C4-2B (cell line): ENCODE results near the gene ZPR1.
A peak's percentile ranks its signal among the peaks of the same experiment; 100 is the strongest.

Experiments
- H3K27ac ChIP-seq: fragments of 450-650 bp; 2 replicates; pipeline ENCODE4 v1.5.1; 2017
- CTCF ChIP-seq: fragments of 450-650 bp; conservative IDR thresholded peaks from 2 replicates; pipeline ENCODE4 v1.5.1; 2017; ENCODE audit warnings: mild to moderate bottlenecking
- ZFX ChIP-seq: fragments of 450-650 bp; IDR thresholded peaks from 2 replicates; pipeline ENCODE4 v1.6.1; 2017

ZPR1 gene, protein sequence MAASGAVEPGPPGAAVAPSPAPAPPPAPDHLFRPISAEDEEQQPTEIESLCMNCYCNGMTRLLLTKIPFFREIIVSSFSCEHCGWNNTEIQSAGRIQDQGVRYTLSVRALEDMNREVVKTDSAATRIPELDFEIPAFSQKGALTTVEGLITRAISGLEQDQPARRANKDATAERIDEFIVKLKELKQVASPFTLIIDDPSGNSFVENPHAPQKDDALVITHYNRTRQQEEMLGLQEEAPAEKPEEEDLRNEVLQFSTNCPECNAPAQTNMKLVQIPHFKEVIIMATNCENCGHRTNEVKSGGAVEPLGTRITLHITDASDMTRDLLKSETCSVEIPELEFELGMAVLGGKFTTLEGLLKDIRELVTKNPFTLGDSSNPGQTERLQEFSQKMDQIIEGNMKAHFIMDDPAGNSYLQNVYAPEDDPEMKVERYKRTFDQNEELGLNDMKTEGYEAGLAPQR

GRCh38 chr11:116787786-116788486 lies at the start of gene ZPR1:
Gene ZPR1 (minus strand): TSS chr11:116788023. CDS start chr11:116787990, 33 bp downstream.
- TF ChIP-seq ZFX (no peak), CTCF (no peak)
- H3K27ac ChIP-seq, result peak within 1 kb of the TSS; percentile 78

DNA sequence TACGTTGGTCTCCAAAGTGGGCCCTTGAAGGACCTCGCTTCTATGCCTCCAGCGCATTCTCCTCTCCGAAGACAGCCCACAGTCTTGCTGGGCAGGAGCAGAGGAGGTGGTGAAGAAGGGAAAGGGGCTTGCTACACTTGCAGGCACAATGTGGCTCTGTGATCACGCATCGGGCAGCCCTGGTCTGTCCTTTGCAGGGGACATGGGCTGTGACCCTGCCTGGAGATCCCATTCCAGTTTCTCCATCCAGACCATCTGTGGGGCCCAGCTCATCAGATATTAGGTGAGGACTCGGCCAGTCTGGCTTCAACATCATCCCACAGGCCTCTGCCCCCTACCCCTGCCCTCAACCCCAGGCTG lies 48.8 kb upstream of the ZPR1 start:
- TF ChIP-seq ZFX (no peak), CTCF (no peak)
- H3K27ac ChIP-seq, result peak overlapping the region; percentile 63; the same call in 1 of the 2 replicates

- H3K27ac ChIP-seq, result peak overlapping the region; percentile 63
- TF ChIP-seq ZFX (peak; percentile 61; the same call in 1 of the 2 replicates), CTCF (peak; percentile 89)
Observed at GRCh38 chr11:116835791-116836631, 48.2 kb upstream of the ZPR1 start.

DNA sequence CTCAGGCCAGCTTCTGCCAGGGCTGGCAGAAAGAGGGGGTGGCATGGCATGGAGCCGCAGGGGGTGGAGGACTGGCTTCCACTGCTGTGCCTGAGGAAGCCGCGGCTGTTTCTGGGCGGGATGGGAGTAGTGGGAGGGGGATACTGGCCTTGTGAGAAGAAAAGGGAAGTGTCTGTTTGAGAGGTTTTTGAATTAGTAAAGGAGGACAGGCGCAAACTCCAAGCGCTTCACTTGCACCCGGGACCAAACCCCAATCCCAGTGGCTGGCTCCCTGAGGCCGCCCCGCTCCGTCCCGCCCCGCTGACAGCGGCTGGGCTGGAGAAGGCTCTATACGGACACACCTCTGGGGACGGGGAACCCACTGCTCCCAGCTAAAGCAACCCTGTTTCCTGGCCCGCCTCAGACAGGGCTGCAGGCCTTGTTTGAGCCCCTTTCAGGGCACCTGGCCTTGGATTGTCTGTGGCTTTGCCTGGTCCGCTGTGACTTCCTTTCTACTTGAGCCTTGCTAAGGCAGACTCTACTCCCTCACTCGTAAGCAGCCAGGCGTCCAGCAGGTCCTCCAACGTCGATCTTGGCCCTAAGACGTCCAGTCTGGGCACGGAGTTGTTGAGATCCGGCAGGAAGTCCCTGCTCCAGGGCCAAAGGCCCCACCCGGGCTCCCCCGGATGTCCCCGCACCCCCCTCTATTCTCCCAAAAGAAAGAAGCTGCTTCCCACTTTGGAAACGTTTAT lies 47.4 kb upstream of the ZPR1 start:
- H3K27ac ChIP-seq, result peak overlapping the region; percentile 63
- no peak for TF ChIP-seq CTCF
- TF ChIP-seq ZFX, result no peak

- peak overlapping the region; percentile 63; the same call in 1 of the 2 replicates for H3K27ac ChIP-seq
Observed at GRCh38 chr11:116834535-116835041, 46.8 kb upstream of the ZPR1 start.

GRCh38 chr11:116833816-116834534 lies 46.2 kb upstream of the ZPR1 start:
- H3K27ac ChIP-seq, result no peak overlapping the region
- TF ChIP-seq ZFX (no peak), CTCF (no peak)
